ENCODE results near the gene HLA-DMB.

GRCh38 chr6:32887616-32888015 is 53.2 kb downstream of the HLA-DMB start:
- no peak for TF ChIP-seq CTCF (IDR thresholded peaks at IDR 0.05)
- no peak for TF ChIP-seq POLR2A (IDR thresholded peaks at IDR 0.05)
